ENCODE results near the gene ACOXL.

ACOXL gene

DNA sequence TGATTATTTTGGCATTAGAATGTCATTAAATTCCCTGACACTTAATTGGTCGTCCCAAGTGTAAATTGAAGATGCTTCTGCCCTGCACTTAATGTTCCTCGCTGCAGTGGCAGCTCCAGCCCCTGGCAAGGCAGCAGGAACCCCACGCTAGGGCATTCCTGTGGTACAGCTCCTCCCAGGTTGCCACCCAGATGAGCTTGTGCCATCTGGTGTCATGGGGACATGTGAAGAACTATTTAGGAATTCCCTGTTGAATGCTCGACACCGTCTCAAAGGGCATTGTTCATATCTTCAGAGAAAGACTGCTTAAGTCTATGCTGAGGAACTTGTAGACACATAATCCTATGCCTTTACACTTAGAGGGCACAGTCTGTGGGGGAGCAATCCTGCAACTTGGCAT, 427.3 kb downstream of the ACOXL start:
- no peak for DNase-seq (ENCODE audit: insufficient read length, low spot score)
- no peak for TF ChIP-seq SPI1 (IDR thresholded peaks at IDR 0.05; ENCODE audit: low read depth, low read length)
- no peak for TF ChIP-seq PAX5 (IDR thresholded peaks at IDR 0.05; ENCODE audit: insufficient read depth, low read length, severe bottlenecking)
- TF ChIP-seq TAF1 (IDR thresholded peaks at IDR 0.05; ENCODE audit: low read depth, low read length) = no peak
- no peak for TF ChIP-seq POLR2AphosphoS5 (IDR thresholded peaks at IDR 0.05; ENCODE audit: low read depth, low read length)
- no peak for TF ChIP-seq POLR2A (IDR thresholded peaks at IDR 0.05; ENCODE audit: low read depth, low read length)
- no peak for TF ChIP-seq POU2F2 (IDR thresholded peaks at IDR 0.05; ENCODE audit: low read depth, low read length)
- no peak for FAIRE-seq

DNA sequence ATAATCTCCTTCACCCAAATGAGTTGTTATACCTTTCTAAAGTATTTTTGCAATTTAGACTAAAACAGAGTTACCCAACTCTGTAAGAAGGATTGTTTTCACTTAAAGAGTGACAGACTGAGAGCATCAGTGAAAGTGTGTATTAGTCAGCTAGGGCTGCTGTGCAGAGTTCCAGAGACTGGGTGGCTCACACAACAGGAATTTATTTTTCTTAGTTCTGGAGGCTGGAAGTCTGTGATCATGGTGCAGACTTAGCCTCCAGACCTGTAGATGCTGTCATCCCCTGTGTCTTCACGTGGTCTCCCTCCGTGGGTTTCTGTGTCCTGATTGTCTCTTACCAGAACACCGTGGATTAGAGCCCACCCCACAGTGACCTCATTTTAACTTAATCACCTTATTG, 428.4 kb downstream of the ACOXL start:
- DNase-seq (ENCODE audit: insufficient read length, low spot score) = no peak
- FAIRE-seq = no peak

DNA sequence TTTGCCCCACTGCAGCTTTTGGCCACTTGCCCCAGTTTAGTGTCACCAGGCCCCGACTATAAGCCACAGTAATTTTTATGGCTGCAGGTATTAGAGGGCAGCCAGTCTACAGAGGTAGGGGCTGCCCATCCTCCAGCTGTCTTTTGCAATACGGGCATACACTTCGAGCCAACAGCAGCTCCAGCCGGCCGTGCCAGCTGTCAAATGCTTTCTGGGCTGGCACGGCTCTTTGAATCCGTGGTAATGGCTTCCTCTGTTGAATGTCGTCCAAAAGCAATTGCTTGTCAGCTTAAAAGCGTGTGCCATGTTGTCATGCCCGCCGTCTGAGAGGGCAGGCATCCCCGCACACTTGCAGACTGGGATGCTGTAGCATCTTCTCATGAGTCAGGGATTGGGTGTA, 429.6 kb downstream of the ACOXL start:
- DNase-seq (ENCODE audit: insufficient read length, low spot score) (no peak), FAIRE-seq (no peak)
- TF ChIP-seq POLR2AphosphoS5 (IDR thresholded peaks at IDR 0.05; ENCODE audit: low read depth, low read length) = no peak
- no peak for TF ChIP-seq TAF1 (IDR thresholded peaks at IDR 0.05; ENCODE audit: low read depth, low read length)
- TF ChIP-seq POLR2A (IDR thresholded peaks at IDR 0.05; ENCODE audit: low read depth, low read length) = no peak
- no peak for TF ChIP-seq SPI1 (IDR thresholded peaks at IDR 0.05; ENCODE audit: low read depth, low read length)
- TF ChIP-seq PAX5 (IDR thresholded peaks at IDR 0.05; ENCODE audit: insufficient read depth, low read length, severe bottlenecking) = no peak
- no peak for TF ChIP-seq POU2F2 (IDR thresholded peaks at IDR 0.05; ENCODE audit: low read depth, low read length)

More for the DNA sequence above, 428.4 kb downstream of the ACOXL start:
- TF ChIP-seq PAX5 (IDR thresholded peaks at IDR 0.05; ENCODE audit: insufficient read depth, low read length, severe bottlenecking) (no peak), POLR2AphosphoS5 (IDR thresholded peaks at IDR 0.05; ENCODE audit: low read depth, low read length) (no peak), SPI1 (IDR thresholded peaks at IDR 0.05; ENCODE audit: low read depth, low read length) (no peak), POU2F2 (IDR thresholded peaks at IDR 0.05; ENCODE audit: low read depth, low read length) (no peak), TAF1 (IDR thresholded peaks at IDR 0.05; ENCODE audit: low read depth, low read length) (no peak), POLR2A (IDR thresholded peaks at IDR 0.05; ENCODE audit: low read depth, low read length) (no peak)

- DNase-seq (ENCODE audit: insufficient read length, low spot score) (no peak), FAIRE-seq (no peak)
- TF ChIP-seq PAX5 (IDR thresholded peaks at IDR 0.05; ENCODE audit: insufficient read depth, low read length, severe bottlenecking) = no peak
- TF ChIP-seq POU2F2 (IDR thresholded peaks at IDR 0.05; ENCODE audit: low read depth, low read length) = no peak
- no peak for TF ChIP-seq SPI1 (IDR thresholded peaks at IDR 0.05; ENCODE audit: low read depth, low read length)
- no peak for TF ChIP-seq POLR2AphosphoS5 (IDR thresholded peaks at IDR 0.05; ENCODE audit: low read depth, low read length)
- TF ChIP-seq TAF1 (IDR thresholded peaks at IDR 0.05; ENCODE audit: low read depth, low read length) = no peak
- TF ChIP-seq POLR2A (IDR thresholded peaks at IDR 0.05; ENCODE audit: low read depth, low read length) = no peak
Observed at GRCh38 chr2:111162718-111163331, 430.5 kb downstream of the ACOXL start.

DNA sequence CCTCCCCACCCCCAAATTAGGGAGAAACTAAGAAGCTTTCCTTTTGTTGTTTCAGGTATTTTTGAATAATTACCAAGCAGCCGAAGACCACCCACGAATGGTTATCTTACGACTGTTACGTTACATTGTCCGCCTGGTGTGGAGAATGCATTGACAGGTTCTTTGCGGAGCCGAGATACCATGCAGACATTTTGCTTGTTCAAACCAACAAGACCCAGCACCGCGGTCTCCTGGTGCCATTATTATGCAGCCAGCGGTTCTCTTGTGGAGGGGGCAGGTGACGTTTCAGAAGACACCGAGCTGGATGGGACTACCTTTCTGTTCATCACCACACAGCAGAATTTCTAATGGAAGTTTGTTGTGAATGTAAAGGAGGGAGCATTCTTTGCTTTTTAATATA, 431.7 kb downstream of the ACOXL start:
- FAIRE-seq (no peak), DNase-seq (ENCODE audit: insufficient read length, low spot score) (no peak)
- no peak for TF ChIP-seq POLR2A (IDR thresholded peaks at IDR 0.05; ENCODE audit: low read depth, low read length)
- TF ChIP-seq POLR2AphosphoS5 (IDR thresholded peaks at IDR 0.05; ENCODE audit: low read depth, low read length) = no peak
- no peak for TF ChIP-seq PAX5 (IDR thresholded peaks at IDR 0.05; ENCODE audit: insufficient read depth, low read length, severe bottlenecking)
- no peak for TF ChIP-seq SPI1 (IDR thresholded peaks at IDR 0.05; ENCODE audit: low read depth, low read length)
- no peak for TF ChIP-seq TAF1 (IDR thresholded peaks at IDR 0.05; ENCODE audit: low read depth, low read length)
- TF ChIP-seq POU2F2 (IDR thresholded peaks at IDR 0.05; ENCODE audit: low read depth, low read length) = no peak

DNA sequence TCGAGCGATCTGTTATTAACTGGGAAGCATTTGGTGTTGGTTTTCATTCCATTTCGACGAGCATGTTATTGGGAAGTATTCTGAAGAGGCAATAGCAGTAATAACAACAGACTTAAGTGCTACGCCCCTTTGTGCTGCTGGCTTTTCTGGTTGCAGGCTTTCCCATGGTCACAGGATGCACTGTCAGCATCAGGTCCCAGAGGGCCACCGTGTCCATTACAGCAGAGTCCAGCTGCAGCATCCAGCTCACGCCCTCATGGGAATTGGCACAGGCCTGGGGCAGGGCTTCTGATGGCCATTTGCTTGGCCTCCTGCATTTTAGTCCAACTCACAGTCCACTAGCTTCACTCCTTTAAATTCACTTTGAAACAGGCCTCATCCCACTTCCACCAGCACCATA, 432.7 kb downstream of the ACOXL start:
- FAIRE-seq = no peak
- no peak for DNase-seq (ENCODE audit: insufficient read length, low spot score)
- TF ChIP-seq POLR2A (IDR thresholded peaks at IDR 0.05; ENCODE audit: low read depth, low read length) (no peak), PAX5 (IDR thresholded peaks at IDR 0.05; ENCODE audit: insufficient read depth, low read length, severe bottlenecking) (no peak), POLR2AphosphoS5 (IDR thresholded peaks at IDR 0.05; ENCODE audit: low read depth, low read length) (no peak), POU2F2 (IDR thresholded peaks at IDR 0.05; ENCODE audit: low read depth, low read length) (no peak), TAF1 (IDR thresholded peaks at IDR 0.05; ENCODE audit: low read depth, low read length) (no peak), SPI1 (IDR thresholded peaks at IDR 0.05; ENCODE audit: low read depth, low read length) (no peak)

DNA sequence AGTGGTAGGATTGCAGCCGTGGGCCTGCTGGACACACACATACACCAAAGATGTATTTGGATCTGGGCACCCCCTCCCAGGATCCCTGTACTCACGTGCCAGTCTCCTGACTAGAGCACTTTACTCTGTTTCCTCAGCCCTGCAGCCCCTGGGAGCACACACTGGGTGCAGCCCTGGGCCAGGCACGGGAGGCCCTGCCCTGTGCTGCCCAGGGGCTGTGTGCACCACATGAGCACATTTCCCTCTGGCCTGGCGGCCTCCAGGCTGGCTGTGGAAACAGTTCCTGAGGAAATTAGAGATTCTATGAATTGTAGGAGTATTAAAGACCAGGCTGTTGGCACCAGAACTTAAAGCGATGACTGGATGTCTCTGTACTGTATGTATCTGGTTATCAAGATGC, 433.7 kb downstream of the ACOXL start:
- FAIRE-seq = no peak
- TF ChIP-seq PAX5 (IDR thresholded peaks at IDR 0.05; ENCODE audit: insufficient read depth, low read length, severe bottlenecking) (no peak), POU2F2 (IDR thresholded peaks at IDR 0.05; ENCODE audit: low read depth, low read length) (no peak), POLR2AphosphoS5 (IDR thresholded peaks at IDR 0.05; ENCODE audit: low read depth, low read length) (no peak), TAF1 (IDR thresholded peaks at IDR 0.05; ENCODE audit: low read depth, low read length) (no peak), POLR2A (IDR thresholded peaks at IDR 0.05; ENCODE audit: low read depth, low read length) (no peak), SPI1 (IDR thresholded peaks at IDR 0.05; ENCODE audit: low read depth, low read length) (no peak)
- no peak for DNase-seq (ENCODE audit: insufficient read length, low spot score)

- TF ChIP-seq POLR2AphosphoS5 (IDR thresholded peaks at IDR 0.05; ENCODE audit: low read depth, low read length) (no peak), SPI1 (IDR thresholded peaks at IDR 0.05; ENCODE audit: low read depth, low read length) (no peak), POU2F2 (IDR thresholded peaks at IDR 0.05; ENCODE audit: low read depth, low read length) (no peak), TAF1 (IDR thresholded peaks at IDR 0.05; ENCODE audit: low read depth, low read length) (no peak), POLR2A (IDR thresholded peaks at IDR 0.05; ENCODE audit: low read depth, low read length) (no peak), PAX5 (IDR thresholded peaks at IDR 0.05; ENCODE audit: insufficient read depth, low read length, severe bottlenecking) (no peak)
- FAIRE-seq (no peak), DNase-seq (ENCODE audit: insufficient read length, low spot score) (no peak)
Observed at GRCh38 chr2:111167076-111167862, 434.9 kb downstream of the ACOXL start.

- no peak for TF ChIP-seq POLR2AphosphoS5 (IDR thresholded peaks at IDR 0.05; ENCODE audit: low read depth, low read length)
- no peak for TF ChIP-seq POU2F2 (IDR thresholded peaks at IDR 0.05; ENCODE audit: low read depth, low read length)
- no peak for TF ChIP-seq POLR2A (IDR thresholded peaks at IDR 0.05; ENCODE audit: low read depth, low read length)
- no peak for TF ChIP-seq SPI1 (IDR thresholded peaks at IDR 0.05; ENCODE audit: low read depth, low read length)
- no peak for TF ChIP-seq PAX5 (IDR thresholded peaks at IDR 0.05; ENCODE audit: insufficient read depth, low read length, severe bottlenecking)
- TF ChIP-seq TAF1 (IDR thresholded peaks at IDR 0.05; ENCODE audit: low read depth, low read length) = no peak
- FAIRE-seq = no peak
- DNase-seq (ENCODE audit: insufficient read length, low spot score) = no peak
Observed at GRCh38 chr2:111167863-111168162, 435.4 kb downstream of the ACOXL start.
